C4-2B (cell line): ENCODE results near the gene TNFSF4.

Source experiments
- ZFX ChIP-seq: fragments of 450-650 bp; IDR thresholded peaks from 2 replicates; pipeline ENCODE4 v1.6.1; 2017
- TF ChIP-seq, protein P1 (sequence below): fragments of 450-650 bp; conservative IDR thresholded peaks from 2 replicates; pipeline ENCODE4 v1.5.1; 2017; ENCODE audit warnings: mild to moderate bottlenecking

DNA sequence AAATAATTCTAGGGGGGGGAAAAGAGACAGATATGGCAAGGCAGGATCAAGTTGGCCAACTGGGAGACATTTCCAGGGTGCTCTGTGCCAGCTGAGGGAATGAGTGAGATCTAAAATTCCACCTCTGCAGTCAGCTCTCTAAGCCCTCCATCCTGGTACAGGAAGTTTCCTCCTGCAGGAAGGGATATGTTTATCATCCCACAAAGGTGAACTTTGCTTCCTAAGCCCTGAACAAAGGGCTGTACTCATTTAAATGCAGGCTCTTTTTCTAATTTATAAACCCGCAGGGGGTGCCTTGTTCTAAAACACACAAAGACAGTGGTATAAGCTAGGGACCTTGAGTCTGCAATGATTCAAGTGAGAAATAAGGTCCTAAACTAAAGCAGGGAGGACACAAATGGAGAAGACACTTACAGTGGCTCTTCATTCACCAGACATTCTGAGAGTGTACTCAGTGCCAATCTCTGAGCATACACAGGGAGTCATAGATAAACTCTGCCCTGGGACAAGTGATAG lies 3.6 kb upstream of the TNFSF4 start:
- TF ChIP-seq, protein P1, sequence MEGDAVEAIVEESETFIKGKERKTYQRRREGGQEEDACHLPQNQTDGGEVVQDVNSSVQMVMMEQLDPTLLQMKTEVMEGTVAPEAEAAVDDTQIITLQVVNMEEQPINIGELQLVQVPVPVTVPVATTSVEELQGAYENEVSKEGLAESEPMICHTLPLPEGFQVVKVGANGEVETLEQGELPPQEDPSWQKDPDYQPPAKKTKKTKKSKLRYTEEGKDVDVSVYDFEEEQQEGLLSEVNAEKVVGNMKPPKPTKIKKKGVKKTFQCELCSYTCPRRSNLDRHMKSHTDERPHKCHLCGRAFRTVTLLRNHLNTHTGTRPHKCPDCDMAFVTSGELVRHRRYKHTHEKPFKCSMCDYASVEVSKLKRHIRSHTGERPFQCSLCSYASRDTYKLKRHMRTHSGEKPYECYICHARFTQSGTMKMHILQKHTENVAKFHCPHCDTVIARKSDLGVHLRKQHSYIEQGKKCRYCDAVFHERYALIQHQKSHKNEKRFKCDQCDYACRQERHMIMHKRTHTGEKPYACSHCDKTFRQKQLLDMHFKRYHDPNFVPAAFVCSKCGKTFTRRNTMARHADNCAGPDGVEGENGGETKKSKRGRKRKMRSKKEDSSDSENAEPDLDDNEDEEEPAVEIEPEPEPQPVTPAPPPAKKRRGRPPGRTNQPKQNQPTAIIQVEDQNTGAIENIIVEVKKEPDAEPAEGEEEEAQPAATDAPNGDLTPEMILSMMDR, result no peak
- TF ChIP-seq ZFX, result no peak
